ENCODE measurements around the gene PDGFC.

- TF ChIP-seq CTCF (optimal IDR thresholded peaks at IDR 0.05 in 1 of 3, IDR thresholded peaks at IDR 0.05 in 1 of 3, conservative IDR thresholded peaks at IDR 0.05 in 1 of 3; ENCODE audit: extremely low read depth in 1 of 3, insufficient read depth in 2 of 3, low read length in 3 of 3) = no peak
- no peak for TF ChIP-seq EZH2 (IDR thresholded peaks at IDR 0.05; ENCODE audit: low read length)
Measured at GRCh38 chr4:156764145-156764544, 207.5 kb downstream of the PDGFC start.

All from keratinocyte (primary cell).